ENCODE data around the gene DHRS7B. TPM values are rescaled to one million over a fixed set of nuclear protein-coding genes. Genes with fewer than 3 reads are reported as not detected.

DHRS7B gene
- total and polyA plus RNA-seq, 4 donors, result 14.3 to 21.9 (median 18.7) TPM

DNA sequence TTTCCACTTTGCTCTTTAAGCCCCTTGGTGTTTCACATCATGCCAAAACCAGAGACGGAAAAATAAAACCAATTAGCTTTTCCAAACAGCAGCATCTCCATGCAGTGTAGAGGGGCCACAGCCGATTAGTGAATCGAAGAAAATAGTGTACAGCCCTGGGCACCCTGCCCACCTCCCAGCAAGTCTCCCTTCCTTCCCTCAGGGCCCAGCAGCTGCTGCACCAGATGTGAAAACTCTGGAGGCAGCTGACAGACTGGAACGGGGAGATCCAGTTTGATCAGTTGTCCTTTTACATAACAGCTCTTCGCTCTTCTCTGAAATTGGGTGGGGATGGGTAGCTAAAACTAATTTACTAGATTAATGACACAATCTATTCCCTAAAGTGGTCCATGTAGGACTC lies 67.9 kb downstream of the DHRS7B start:
- H3K36me3 ChIP-seq (ENCODE audit: control insufficient read depth in 4 of 4, insufficient read depth in 3 of 4, low read depth in 1 of 4, low read length in 3 of 4), result peaks cover 5 to 18% (median 11%) of the 10 kb centered on the region in 4 donors

GRCh38 chr17:21196126-21196525 lies 69.4 kb downstream of the DHRS7B start:
- WGBS, result 93% methylated on average over 5 of the region's 5 CpGs
- DNase-seq (ENCODE audit: low spot score), result no peak
- no peak for TF ChIP-seq HNF4A (conservative IDR thresholded peaks at IDR 0.05)
- no peak for TF ChIP-seq NR2F2 (IDR thresholded peaks at IDR 0.05)
- TF ChIP-seq RAD21 (IDR thresholded peaks at IDR 0.05), result no peak
- TF ChIP-seq SP1 (IDR thresholded peaks at IDR 0.05), result no peak
- TF ChIP-seq CTCF (IDR thresholded peaks at IDR 0.05; ENCODE audit: low read depth, low read length, missing input control), result no peak
- TF ChIP-seq HNF4G (IDR thresholded peaks at IDR 0.05), result no peak
- no peak for TF ChIP-seq ATF3 (IDR thresholded peaks at IDR 0.05)
- TF ChIP-seq FOXA2 (IDR thresholded peaks at IDR 0.05), result no peak
- no peak for TF ChIP-seq JUND (IDR thresholded peaks at IDR 0.05)
- TF ChIP-seq REST (IDR thresholded peaks at IDR 0.05), result no peak
- no peak for TF ChIP-seq ZBTB33 (IDR thresholded peaks at IDR 0.05)
- no peak for TF ChIP-seq EGR1 (IDR thresholded peaks at IDR 0.05; ENCODE audit: low read depth in 2 of 2)
- no peak for TF ChIP-seq RXRA (IDR thresholded peaks at IDR 0.05)
- TF ChIP-seq FOXA1 (IDR thresholded peaks at IDR 0.05), result no peak
- no peak for TF ChIP-seq GABPA (IDR thresholded peaks at IDR 0.05 in 1 of 2, conservative IDR thresholded peaks at IDR 0.05 in 1 of 2)
- no peak for TF ChIP-seq MAX (IDR thresholded peaks at IDR 0.05)
- no peak for TF ChIP-seq TAF1 (conservative IDR thresholded peaks at IDR 0.05)
- no peak for TF ChIP-seq YY1 (IDR thresholded peaks at IDR 0.05)
- Histone ChIP-seq H3K27me3 (ENCODE audit: control insufficient read depth in 4 of 4, insufficient read depth in 4 of 4, low read length in 3 of 4) (no peaks in the 10 kb centered on the region), H3K9ac (ENCODE audit: low read depth in 1 of 2, low read length in 2 of 2) (no peak overlapping the region), H3K36me3 (ENCODE audit: control insufficient read depth in 4 of 4, insufficient read depth in 3 of 4, low read depth in 1 of 4, low read length in 3 of 4) (peaks cover 5 to 18% (median 11%) of the 10 kb centered on the region in 4 donors), H3K4me1 (ENCODE audit: control insufficient read depth in 4 of 4, insufficient read depth in 4 of 4, low read length in 3 of 4) (peaks cover 0 to 3% (median 0%) of the 10 kb centered on the region in 4 donors), H3K9me3 (ENCODE audit: control insufficient read depth in 4 of 4, low read length in 3 of 4) (no peaks in the 10 kb centered on the region), H3K4me3 (ENCODE audit: low read depth in 1 of 3, low read length in 3 of 3) (no peak overlapping the region), H3K27ac (ENCODE audit: low read depth in 1 of 2, low read length in 2 of 2) (no peak overlapping the region)

More for the DNA sequence above, 67.9 kb downstream of the DHRS7B start:
- no peak for TF ChIP-seq CTCF (IDR thresholded peaks at IDR 0.05; ENCODE audit: low read depth, low read length, missing input control)
- TF ChIP-seq NR2F2 (IDR thresholded peaks at IDR 0.05), result no peak
- TF ChIP-seq YY1 (IDR thresholded peaks at IDR 0.05), result no peak
- no peak for TF ChIP-seq HNF4A (conservative IDR thresholded peaks at IDR 0.05)
- TF ChIP-seq MAX (IDR thresholded peaks at IDR 0.05), result no peak
- TF ChIP-seq RAD21 (IDR thresholded peaks at IDR 0.05), result no peak
- TF ChIP-seq HNF4G (IDR thresholded peaks at IDR 0.05), result no peak
- TF ChIP-seq FOXA1 (IDR thresholded peaks at IDR 0.05), result no peak
- Histone ChIP-seq H3K27me3 (ENCODE audit: control insufficient read depth in 4 of 4, insufficient read depth in 4 of 4, low read length in 3 of 4) (no peaks in the 10 kb centered on the region), H3K4me3 (ENCODE audit: low read depth in 1 of 3, low read length in 3 of 3) (no peak overlapping the region), H3K9me3 (ENCODE audit: control insufficient read depth in 4 of 4, low read length in 3 of 4) (no peaks in the 10 kb centered on the region), H3K4me1 (ENCODE audit: control insufficient read depth in 4 of 4, insufficient read depth in 4 of 4, low read length in 3 of 4) (peaks cover 0 to 3% (median 0%) of the 10 kb centered on the region in 4 donors), H3K9ac (ENCODE audit: low read depth in 1 of 2, low read length in 2 of 2) (no peak overlapping the region), H3K27ac (ENCODE audit: low read depth in 1 of 2, low read length in 2 of 2) (no peak overlapping the region)
- 82% methylated on average over 5 of the region's 5 CpGs for WGBS
- no peak for DNase-seq (ENCODE audit: low spot score)

All from liver (tissue), 9 donors.